GDM1 (cell line): ENCODE measurements around the gene CARD14.
"Not testable (repeated sequence)": the region's sequence is repeated elsewhere in the genome, so short reads cannot be mapped to it uniquely, and the experiment has no call there.

Source experiments
- DNase-seq: peaks from one replicate; lab custom pipeline; 2025; lab: John Stamatoyannopoulos, UW

Gene CARD14

GRCh38 chr17:80147035-80147822 is 22.6 kb upstream of the CARD14 start, which contains the start of gene EIF4A3:
Gene EIF4A3, minus strand, starts transcription at chr17:80147128. Its CDS starts 167 bp downstream, at chr17:80146961.
- DNase-seq: peak; percentile 98

GRCh38 chr17:80151333-80151732 is 18.5 kb upstream of the CARD14 start:
- DNase-seq: no peak

GRCh38 chr17:80152081-80152702 is 17.6 kb upstream of the CARD14 start:
- no peak for DNase-seq

- no peak for DNase-seq
Observed at GRCh38 chr17:80153004-80153403, 16.8 kb upstream of the CARD14 start.

- no peak for DNase-seq
Observed at GRCh38 chr17:80154166-80154565, 15.7 kb upstream of the CARD14 start.

GRCh38 chr17:80155600-80155999 is 14.2 kb upstream of the CARD14 start:
- not testable (repeated sequence) for DNase-seq

GRCh38 chr17:80158846-80159245 is 11.0 kb upstream of the CARD14 start:
- no peak for DNase-seq

- no peak for DNase-seq
Observed at GRCh38 chr17:80160536-80160935, 9.3 kb upstream of the CARD14 start.

GRCh38 chr17:80163336-80163735 is 6.5 kb upstream of the CARD14 start:
- no peak for DNase-seq

- no peak for DNase-seq
Observed at GRCh38 chr17:80164185-80164584, 5.6 kb upstream of the CARD14 start.

GRCh38 chr17:80166446-80166845 is 3.4 kb upstream of the CARD14 start:
- no peak for DNase-seq

GRCh38 chr17:80168371-80168770 is 1.5 kb upstream of the CARD14 start:
- no peak for DNase-seq

GRCh38 chr17:80169107-80169506 is 723 bp upstream of the CARD14 start:
- no peak for DNase-seq

- DNase-seq: no peak
Observed at GRCh38 chr17:80171681-80172080, 1.9 kb downstream of the CARD14 start.

GRCh38 chr17:80173126-80173525 is 3.3 kb downstream of the CARD14 start:
- no peak for DNase-seq

GRCh38 chr17:80173916-80174315 is 4.1 kb downstream of the CARD14 start:
- no peak for DNase-seq

GRCh38 chr17:80176757-80177156 is 6.9 kb downstream of the CARD14 start:
- DNase-seq: no peak

GRCh38 chr17:80177986-80178595 is 8.3 kb downstream of the CARD14 start:
- no peak for DNase-seq

GRCh38 chr17:80180192-80180591 is 10.4 kb downstream of the CARD14 start:
- DNase-seq: no peak

GRCh38 chr17:80181431-80181830 is 11.6 kb downstream of the CARD14 start:
- DNase-seq: no peak

- no peak for DNase-seq
Observed at GRCh38 chr17:80182118-80182844, 12.5 kb downstream of the CARD14 start.

GRCh38 chr17:80182845-80183223 is 13.0 kb downstream of the CARD14 start:
- no peak for DNase-seq
